ENCODE data around the gene SHCBP1L.

DNA sequence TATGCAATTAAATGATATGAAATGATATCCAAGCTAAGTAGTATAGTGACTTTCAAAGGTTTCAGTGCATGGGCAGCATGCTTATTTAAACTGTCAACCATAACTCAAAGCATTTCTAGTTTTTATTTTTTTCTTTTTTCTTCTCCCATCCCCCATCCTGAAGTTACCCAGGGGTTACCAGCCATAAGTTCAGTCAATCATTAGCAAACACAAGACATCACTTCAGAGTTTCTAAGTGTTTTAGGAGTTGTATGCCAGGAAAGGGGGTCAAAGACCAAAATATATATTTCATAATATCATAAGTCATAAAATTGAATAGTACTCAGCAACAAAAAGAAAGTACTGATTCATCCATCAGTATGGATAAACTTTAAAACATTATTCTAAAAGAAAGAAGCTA lies 85.1 kb downstream of the SHCBP1L start:
- TF ChIP-seq POLR2A (conservative IDR thresholded peaks at IDR 0.05) (no peak), SAFB (IDR thresholded peaks at IDR 0.05; ENCODE audit: borderline replicate concordance, low read depth, low read length) (no peak), NR3C1 (CRISPR knock-in tag; IDR thresholded peaks at IDR 0.05) (no peak), KDM2B (CRISPR knock-in tag; IDR thresholded peaks at IDR 0.05) (no peak), BHLHE40 (IDR thresholded peaks at IDR 0.05; ENCODE audit: low read length) (no peak), RFX5 (IDR thresholded peaks at IDR 0.05; ENCODE audit: low read depth, low read length) (no peak), NCOR1 (IDR thresholded peaks at IDR 0.05) (no peak), FOXM1 (IDR thresholded peaks at IDR 0.05; ENCODE audit: low read depth) (no peak), FOXM1 (CRISPR knock-in tag; IDR thresholded peaks at IDR 0.05; ENCODE audit: low read depth) (no peak)
- TF ChIP-seq, protein P1, sequence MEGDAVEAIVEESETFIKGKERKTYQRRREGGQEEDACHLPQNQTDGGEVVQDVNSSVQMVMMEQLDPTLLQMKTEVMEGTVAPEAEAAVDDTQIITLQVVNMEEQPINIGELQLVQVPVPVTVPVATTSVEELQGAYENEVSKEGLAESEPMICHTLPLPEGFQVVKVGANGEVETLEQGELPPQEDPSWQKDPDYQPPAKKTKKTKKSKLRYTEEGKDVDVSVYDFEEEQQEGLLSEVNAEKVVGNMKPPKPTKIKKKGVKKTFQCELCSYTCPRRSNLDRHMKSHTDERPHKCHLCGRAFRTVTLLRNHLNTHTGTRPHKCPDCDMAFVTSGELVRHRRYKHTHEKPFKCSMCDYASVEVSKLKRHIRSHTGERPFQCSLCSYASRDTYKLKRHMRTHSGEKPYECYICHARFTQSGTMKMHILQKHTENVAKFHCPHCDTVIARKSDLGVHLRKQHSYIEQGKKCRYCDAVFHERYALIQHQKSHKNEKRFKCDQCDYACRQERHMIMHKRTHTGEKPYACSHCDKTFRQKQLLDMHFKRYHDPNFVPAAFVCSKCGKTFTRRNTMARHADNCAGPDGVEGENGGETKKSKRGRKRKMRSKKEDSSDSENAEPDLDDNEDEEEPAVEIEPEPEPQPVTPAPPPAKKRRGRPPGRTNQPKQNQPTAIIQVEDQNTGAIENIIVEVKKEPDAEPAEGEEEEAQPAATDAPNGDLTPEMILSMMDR (IDR thresholded peaks at IDR 0.05 in 2 of 3, conservative IDR thresholded peaks at IDR 0.05 in 1 of 3; ENCODE audit: insufficient read depth in 2 of 3, low read depth in 1 of 3, low read length in 3 of 3) = no peak

All from K562 (cell line).